ENCODE data around the gene PLA2G4E. TPM values are rescaled to one million over a fixed set of nuclear protein-coding genes. Genes with fewer than 3 reads are reported as not detected.

Gene PLA2G4E
- total RNA-seq, 1 experiment from 2014 or later = not detected

DNA sequence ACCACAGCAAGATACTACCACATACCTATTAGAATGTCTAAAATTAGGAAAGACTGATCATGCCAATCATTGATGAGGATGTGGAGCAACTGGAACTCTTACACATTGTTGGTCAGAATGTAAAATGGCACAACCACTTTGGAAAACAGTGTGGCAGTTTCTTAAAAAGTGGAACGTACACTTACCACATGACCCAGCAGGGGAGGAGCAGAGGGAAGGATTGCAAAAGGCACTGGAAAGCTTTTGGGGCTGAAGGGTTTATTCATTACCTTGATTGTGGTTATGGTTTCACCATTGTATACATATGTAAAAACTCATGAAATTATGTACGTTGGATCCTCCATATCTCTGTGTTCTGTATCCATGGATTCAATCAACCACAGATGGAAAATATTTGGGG, 45.2 kb downstream of the PLA2G4E start:
- TF ChIP-seq, protein P1, sequence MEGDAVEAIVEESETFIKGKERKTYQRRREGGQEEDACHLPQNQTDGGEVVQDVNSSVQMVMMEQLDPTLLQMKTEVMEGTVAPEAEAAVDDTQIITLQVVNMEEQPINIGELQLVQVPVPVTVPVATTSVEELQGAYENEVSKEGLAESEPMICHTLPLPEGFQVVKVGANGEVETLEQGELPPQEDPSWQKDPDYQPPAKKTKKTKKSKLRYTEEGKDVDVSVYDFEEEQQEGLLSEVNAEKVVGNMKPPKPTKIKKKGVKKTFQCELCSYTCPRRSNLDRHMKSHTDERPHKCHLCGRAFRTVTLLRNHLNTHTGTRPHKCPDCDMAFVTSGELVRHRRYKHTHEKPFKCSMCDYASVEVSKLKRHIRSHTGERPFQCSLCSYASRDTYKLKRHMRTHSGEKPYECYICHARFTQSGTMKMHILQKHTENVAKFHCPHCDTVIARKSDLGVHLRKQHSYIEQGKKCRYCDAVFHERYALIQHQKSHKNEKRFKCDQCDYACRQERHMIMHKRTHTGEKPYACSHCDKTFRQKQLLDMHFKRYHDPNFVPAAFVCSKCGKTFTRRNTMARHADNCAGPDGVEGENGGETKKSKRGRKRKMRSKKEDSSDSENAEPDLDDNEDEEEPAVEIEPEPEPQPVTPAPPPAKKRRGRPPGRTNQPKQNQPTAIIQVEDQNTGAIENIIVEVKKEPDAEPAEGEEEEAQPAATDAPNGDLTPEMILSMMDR (conservative IDR thresholded peaks at IDR 0.05) = no peak
- TF ChIP-seq EZH2 (IDR thresholded peaks at IDR 0.05; ENCODE audit: low read depth) = no peak
- no peaks in the 10 kb centered on the region for H3K27me3 ChIP-seq (ENCODE audit: insufficient read depth, low read depth)
- H3F3A ChIP-seq (ENCODE audit: insufficient read depth, low read depth) = peaks cover 24% of the 10 kb centered on the region
- H3K9me3 ChIP-seq (ENCODE audit: insufficient read depth, low read depth) = no peaks in the 10 kb centered on the region
- H3K4me3 ChIP-seq = no peak overlapping the region
- no peak for DNase-seq
- peaks cover 27% of the 10 kb centered on the region for H3K4me1 ChIP-seq (replicated peaks; ENCODE audit: insufficient read depth)
- CTCF ChIA-PET = interaction anchor here (0.6 kb wide), 1 partner anchor 27 kb away, joined by 4 read pairs; no protein-coding TSS in a partner anchor
- no peaks in the 10 kb centered on the region for H3K9me2 ChIP-seq (ENCODE audit: insufficient read depth)
- H2AFZ ChIP-seq = no peak overlapping the region
- peaks cover 8% of the 10 kb centered on the region for H3K79me2 ChIP-seq (ENCODE audit: low read depth)
- POLR2A ChIA-PET (ENCODE audit: unreplicated experiment) = no interaction called here
- no peak overlapping the region for H3K4me2 ChIP-seq
- intact Hi-C loops (cut with micrococcal nuclease; ENCODE audit: unreplicated experiment) = no loop called here
- no TSS peak for BruUV-seq (replicated peaks)
- no peaks in the 10 kb centered on the region for H3K36me3 ChIP-seq (ENCODE audit: low read depth)
- no peaks in the 10 kb centered on the region for H4K20me1 ChIP-seq (ENCODE audit: insufficient read depth)
- no peak overlapping the region for H3K27ac ChIP-seq

DNA sequence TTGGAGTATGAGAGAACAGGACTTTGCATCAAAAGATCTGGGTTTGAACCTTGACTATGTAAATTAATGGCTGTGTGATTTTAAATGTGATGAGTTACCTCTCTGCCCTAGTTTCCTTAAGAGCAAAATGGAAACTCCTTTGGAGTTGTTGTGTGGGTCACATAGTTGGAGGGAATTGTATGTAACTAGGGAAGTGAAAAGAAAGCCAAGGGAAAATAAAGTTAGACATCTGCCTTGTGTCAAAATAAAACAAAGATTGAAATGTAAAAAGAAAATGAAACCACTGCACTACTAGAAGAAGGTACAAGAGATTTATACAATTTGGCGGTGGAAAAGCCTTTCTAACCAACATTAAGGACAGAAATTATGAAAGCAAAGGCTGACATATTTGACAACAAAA, 46.8 kb downstream of the PLA2G4E start:
- H3K36me3 ChIP-seq (ENCODE audit: low read depth) = no peaks in the 10 kb centered on the region
- H3K4me1 ChIP-seq (replicated peaks; ENCODE audit: insufficient read depth) = peaks cover 28% of the 10 kb centered on the region
- ChIA-PET CTCF (interaction anchor here (2.4 kb wide), 1 partner anchor 200 kb away, joined by 7 read pairs; the partner anchor contains the start of gene MAPKBP1), POLR2A (ENCODE audit: unreplicated experiment) (no interaction called here)
- no peak for DNase-seq
- no peak for TF ChIP-seq EZH2 (IDR thresholded peaks at IDR 0.05; ENCODE audit: low read depth)
- TF ChIP-seq, protein P1 (conservative IDR thresholded peaks at IDR 0.05) = no peak
- no peak overlapping the region; the same call in 1 of the 2 replicates for H3K27ac ChIP-seq
- H3F3A ChIP-seq (ENCODE audit: insufficient read depth, low read depth) = peaks cover 21% of the 10 kb centered on the region
- intact Hi-C loops (cut with micrococcal nuclease; ENCODE audit: unreplicated experiment) = no loop called here
- H3K9me2 ChIP-seq (ENCODE audit: insufficient read depth) = no peaks in the 10 kb centered on the region
- no peak overlapping the region for H2AFZ ChIP-seq
- no peak overlapping the region for H3K4me2 ChIP-seq
- H3K4me3 ChIP-seq = no peak overlapping the region
- H3K9me3 ChIP-seq (ENCODE audit: insufficient read depth, low read depth) = no peaks in the 10 kb centered on the region
- H3K27me3 ChIP-seq (ENCODE audit: insufficient read depth, low read depth) = no peaks in the 10 kb centered on the region
- BruUV-seq (replicated peaks) = no TSS peak
- peaks cover 24% of the 10 kb centered on the region for H3K79me2 ChIP-seq (ENCODE audit: low read depth)
- no peaks in the 10 kb centered on the region; the same call in 1 of the 2 replicates for H4K20me1 ChIP-seq (ENCODE audit: insufficient read depth)

DNA sequence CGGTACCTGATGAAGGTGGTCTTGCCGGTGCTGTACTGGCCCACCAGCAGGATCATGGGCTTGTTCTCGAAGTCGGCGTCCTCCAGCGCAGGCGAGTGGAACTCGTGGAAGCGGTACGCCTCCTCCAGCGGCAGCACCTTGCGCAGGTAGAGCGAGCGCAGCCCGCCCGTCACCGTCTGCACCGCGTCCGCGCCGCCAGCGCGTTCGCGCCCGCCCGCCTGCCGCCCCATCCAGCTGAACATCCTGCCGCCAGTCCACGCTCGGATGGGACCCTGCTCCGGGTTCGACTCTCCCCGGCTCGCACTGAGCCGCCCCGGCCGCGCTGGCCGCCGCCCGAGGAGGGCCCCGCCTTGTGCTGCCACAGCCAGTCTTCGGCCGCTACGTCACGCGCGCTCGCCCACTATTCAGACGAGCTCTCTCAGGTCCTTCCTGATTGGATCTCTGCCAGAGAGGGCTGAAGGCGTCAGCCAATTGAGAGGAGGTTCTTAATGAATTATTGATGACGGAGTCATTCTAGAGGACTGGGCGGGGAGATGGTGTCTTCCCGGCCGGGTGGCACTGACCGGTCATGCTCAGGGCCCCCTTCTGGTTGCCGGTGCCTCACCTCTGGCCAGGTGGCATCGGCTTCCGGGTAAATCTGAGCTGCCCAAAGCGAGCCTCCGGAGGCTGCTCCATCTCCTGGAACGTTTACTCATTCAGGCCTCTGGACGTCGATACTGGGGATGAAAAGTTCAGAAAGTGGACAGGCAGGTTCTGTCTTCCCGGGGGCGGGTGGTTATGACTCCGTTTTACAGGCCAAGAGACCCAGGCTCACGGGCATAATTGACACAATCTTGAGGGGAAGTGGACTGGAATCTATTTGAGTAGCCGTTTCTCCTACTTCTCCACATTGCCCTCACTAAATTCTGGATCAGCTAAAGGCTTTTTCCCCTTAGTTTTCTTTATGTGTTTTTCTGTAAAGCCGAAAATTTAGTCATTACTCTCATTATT, 48.3 kb downstream of the PLA2G4E start, which contains the start of gene EHD4:
EHD4 (minus strand) TSS at position 305 of the 990 bp plus-strand sequence; CDS start at position 242, 63 bp downstream.
- no peaks in the 10 kb centered on the region for H3K9me3 ChIP-seq (ENCODE audit: insufficient read depth, low read depth)
- CTCF ChIA-PET = interaction anchor here (0.7 to 2.4 kb wide), 4 partner anchors 68 to 489 kb away, joined by 3 to 7 read pairs (median 5); partner anchors contain the start of gene MAPKBP1
- H3F3A ChIP-seq (ENCODE audit: insufficient read depth, low read depth) = peaks cover 21% of the 10 kb centered on the region
- peak within 1 kb of the TSS; percentile 78 for H3K4me2 ChIP-seq
- DNase-seq = peak; percentile 96
- TF ChIP-seq, protein P1 (conservative IDR thresholded peaks at IDR 0.05) = no peak; the same call in 1 of the 2 replicates
- TF ChIP-seq EZH2 (IDR thresholded peaks at IDR 0.05; ENCODE audit: low read depth) = no peak
- peak within 1 kb of the TSS; percentile 92 for H3K27ac ChIP-seq
- H3K4me1 ChIP-seq (replicated peaks; ENCODE audit: insufficient read depth) = peaks cover 28% of the 10 kb centered on the region
- no peaks in the 10 kb centered on the region for H3K9me2 ChIP-seq (ENCODE audit: insufficient read depth)
- no TSS peak for BruUV-seq (replicated peaks)
- H3K36me3 ChIP-seq (ENCODE audit: low read depth) = no peaks in the 10 kb centered on the region
- peak within 1 kb of the TSS; percentile 85 for H2AFZ ChIP-seq
- no peaks in the 10 kb centered on the region; the same call in 1 of the 2 replicates for H4K20me1 ChIP-seq (ENCODE audit: insufficient read depth)
- POLR2A ChIA-PET (ENCODE audit: unreplicated experiment) = interaction anchor here (0.5 to 1.3 kb wide), 11 partner anchors 17 to 678 kb away, joined by 3 to 6 read pairs (median 3); no protein-coding TSS in a partner anchor
- H3K4me3 ChIP-seq = peak within 1 kb of the TSS; percentile 77
- intact Hi-C loops (cut with micrococcal nuclease; ENCODE audit: unreplicated experiment) = loop anchor here (1.0 to 2.0 kb wide), 4 partner anchors 55 to 198 kb away; partner anchors contain the start of genes MAPKBP1 and PLA2G4B
- peaks cover 37% of the 10 kb centered on the region for H3K79me2 ChIP-seq (ENCODE audit: low read depth)
- H3K27me3 ChIP-seq (ENCODE audit: insufficient read depth, low read depth) = no peaks in the 10 kb centered on the region

Data from PC-9 (cell line).